Sigmoid colon (tissue), 4 donors: ENCODE measurements around the gene SYT17.

Experiments used
- POLR2A ChIP-seq, 2 donors: fragments of 450-650 bp; IDR thresholded peaks; one replicate each; pipeline ENCODE4 v1.6.1; 2016; ENCODE audit warnings: antibody characterized with exemption in 2 of 2, mild to moderate bottlenecking in 2 of 2, moderate library complexity in 2 of 2
- POLR2AphosphoS5 ChIP-seq, 4 donors: sonication (generic); formaldehyde crosslinking; IDR thresholded peaks; one replicate each; pipeline ENCODE4 v1.6.1; 2017; ENCODE audit warnings: antibody characterized with exemption in 4 of 4
- TF ChIP-seq, protein P1 (sequence below), 4 experiments: fragments of 450-650 bp in 3 of 4; fragments of 200-600 bp in 1 of 4; IDR thresholded peaks; one replicate each; pipeline ENCODE4 v1.5.1; 2016 to 2019; ENCODE audit warnings: antibody characterized with exemption in 4 of 4, mild to moderate bottlenecking in 3 of 4, moderate library complexity in 2 of 4

DNA sequence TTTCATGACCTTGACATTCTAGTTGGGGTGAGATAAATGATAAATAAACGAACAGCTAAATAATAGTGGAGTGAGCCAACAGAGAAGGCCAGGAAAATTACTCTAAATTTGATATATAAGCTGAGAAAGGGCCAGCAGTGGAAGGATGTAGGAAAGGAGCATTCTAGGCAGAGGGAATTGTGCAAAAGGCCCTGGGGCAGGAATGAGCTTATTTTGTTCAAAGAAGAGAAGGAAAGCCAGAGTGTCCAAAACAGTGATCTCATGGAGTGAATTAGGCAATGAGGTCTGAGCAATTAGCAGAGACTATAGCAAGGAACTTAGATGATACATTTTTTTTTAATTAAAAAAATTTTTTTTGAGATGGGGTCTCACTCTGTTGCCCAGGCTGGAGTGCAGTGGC lies 74.1 kb downstream of the SYT17 start:
- TF ChIP-seq POLR2A (IDR thresholded peaks at IDR 0.05) (no peak), POLR2AphosphoS5 (IDR thresholded peaks at IDR 0.05) (no peak)
- TF ChIP-seq, protein P1, sequence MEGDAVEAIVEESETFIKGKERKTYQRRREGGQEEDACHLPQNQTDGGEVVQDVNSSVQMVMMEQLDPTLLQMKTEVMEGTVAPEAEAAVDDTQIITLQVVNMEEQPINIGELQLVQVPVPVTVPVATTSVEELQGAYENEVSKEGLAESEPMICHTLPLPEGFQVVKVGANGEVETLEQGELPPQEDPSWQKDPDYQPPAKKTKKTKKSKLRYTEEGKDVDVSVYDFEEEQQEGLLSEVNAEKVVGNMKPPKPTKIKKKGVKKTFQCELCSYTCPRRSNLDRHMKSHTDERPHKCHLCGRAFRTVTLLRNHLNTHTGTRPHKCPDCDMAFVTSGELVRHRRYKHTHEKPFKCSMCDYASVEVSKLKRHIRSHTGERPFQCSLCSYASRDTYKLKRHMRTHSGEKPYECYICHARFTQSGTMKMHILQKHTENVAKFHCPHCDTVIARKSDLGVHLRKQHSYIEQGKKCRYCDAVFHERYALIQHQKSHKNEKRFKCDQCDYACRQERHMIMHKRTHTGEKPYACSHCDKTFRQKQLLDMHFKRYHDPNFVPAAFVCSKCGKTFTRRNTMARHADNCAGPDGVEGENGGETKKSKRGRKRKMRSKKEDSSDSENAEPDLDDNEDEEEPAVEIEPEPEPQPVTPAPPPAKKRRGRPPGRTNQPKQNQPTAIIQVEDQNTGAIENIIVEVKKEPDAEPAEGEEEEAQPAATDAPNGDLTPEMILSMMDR (IDR thresholded peaks at IDR 0.05) = no peak
